Measurements from ENCODE around the gene APLP1.
"Not testable (repeated sequence)": the region's sequence is repeated elsewhere in the genome, so short reads cannot be mapped to it uniquely, and the experiment has no call there.

The APLP1 gene

GRCh38 chr19:35868172-35868822, at the start of gene APLP1:
TSS of gene APLP1 (plus strand) at chr19:35868574. CDS start at chr19:35868637, 63 bp downstream.
- H3K36me3 ChIP-seq (ENCODE audit: control insufficient read depth, insufficient read depth, low read length), result no peaks in the 10 kb centered on the region
- H3K4me1 ChIP-seq (ENCODE audit: control insufficient read depth, insufficient read depth, low read length), result peaks cover 2% of the 10 kb centered on the region; the same call in 1 of the 2 replicates
- peak within 1 kb of the TSS; percentile 54; the same call in 1 of the 2 replicates for H3K4me3 ChIP-seq (ENCODE audit: low read length)
- WGBS (ENCODE audit: insufficient coverage, insufficient read length), result no CpG with 5 or more reads among the region's 60 CpGs
- H3K27me3 ChIP-seq (ENCODE audit: control insufficient read depth, insufficient read depth, low read length), result peaks cover 3% of the 10 kb centered on the region; the same call in 1 of the 2 replicates
- no peak within 1 kb of the TSS for H3K27ac ChIP-seq (ENCODE audit: low read length)
- DNase-seq (ENCODE audit: low read depth, low spot score), result no peak
- H3K9me3 ChIP-seq (ENCODE audit: control insufficient read depth, insufficient read depth, low read length), result no peaks in the 10 kb centered on the region

- no peak for DNase-seq (ENCODE audit: low read depth, low spot score)
- H3K27me3 ChIP-seq (ENCODE audit: control insufficient read depth, insufficient read depth, low read length), result no peaks in the 10 kb centered on the region; the same call in 1 of the 2 replicates
These were observed 45.8 kb upstream of the APLP1 start for GRCh38 chr19:35822579-35822978.

GRCh38 chr19:35824150-35824549, 44.2 kb upstream of the APLP1 start:
- Histone ChIP-seq H3K4me3 (ENCODE audit: low read length) (no peak overlapping the region), H3K9me3 (ENCODE audit: control insufficient read depth, insufficient read depth, low read length) (no peaks in the 10 kb centered on the region), H3K27me3 (ENCODE audit: control insufficient read depth, insufficient read depth, low read length) (no peaks in the 10 kb centered on the region; the same call in 1 of the 2 replicates), H3K27ac (ENCODE audit: low read length) (no peak overlapping the region), H3K4me1 (ENCODE audit: control insufficient read depth, insufficient read depth, low read length) (no peaks in the 10 kb centered on the region), H3K36me3 (ENCODE audit: control insufficient read depth, insufficient read depth, low read length) (no peaks in the 10 kb centered on the region)
- no peak for DNase-seq (ENCODE audit: low read depth, low spot score)
- WGBS (ENCODE audit: insufficient coverage, insufficient read length), result no CpG with 5 or more reads among the region's 5 CpGs

More at GRCh38 chr19:35822579-35822978, 45.8 kb upstream of the APLP1 start:
- H3K36me3 ChIP-seq (ENCODE audit: control insufficient read depth, insufficient read depth, low read length), result no peaks in the 10 kb centered on the region
- H3K4me3 ChIP-seq (ENCODE audit: low read length), result no peak overlapping the region
- H3K27ac ChIP-seq (ENCODE audit: low read length), result no peak overlapping the region
- WGBS (ENCODE audit: insufficient coverage, insufficient read length), result no CpG with 5 or more reads among the region's 3 CpGs
- H3K4me1 ChIP-seq (ENCODE audit: control insufficient read depth, insufficient read depth, low read length), result no peaks in the 10 kb centered on the region
- no peaks in the 10 kb centered on the region for H3K9me3 ChIP-seq (ENCODE audit: control insufficient read depth, insufficient read depth, low read length)

- no CpG with 5 or more reads among the region's 12 CpGs for WGBS (ENCODE audit: insufficient coverage, insufficient read length)
These were observed 39.6 kb upstream of the APLP1 start for GRCh38 chr19:35828692-35829301.

GRCh38 chr19:35830986-35831385, 37.4 kb upstream of the APLP1 start:
- H3K4me3 ChIP-seq (ENCODE audit: low read length), result no peak overlapping the region
- no peak overlapping the region for H3K27ac ChIP-seq (ENCODE audit: low read length)
- no CpG with 5 or more reads among the region's 18 CpGs for WGBS (ENCODE audit: insufficient coverage, insufficient read length)
- no peaks in the 10 kb centered on the region; the same call in 1 of the 2 replicates for H3K4me1 ChIP-seq (ENCODE audit: control insufficient read depth, insufficient read depth, low read length)
- no peaks in the 10 kb centered on the region for H3K9me3 ChIP-seq (ENCODE audit: control insufficient read depth, insufficient read depth, low read length)
- H3K36me3 ChIP-seq (ENCODE audit: control insufficient read depth, insufficient read depth, low read length), result no peaks in the 10 kb centered on the region
- DNase-seq (ENCODE audit: low read depth, low spot score), result no peak
- H3K27me3 ChIP-seq (ENCODE audit: control insufficient read depth, insufficient read depth, low read length), result no peaks in the 10 kb centered on the region

More at GRCh38 chr19:35828692-35829301, 39.6 kb upstream of the APLP1 start:
- DNase-seq (ENCODE audit: low read depth, low spot score), result no peak
- Histone ChIP-seq H3K27ac (ENCODE audit: low read length) (no peak overlapping the region), H3K4me1 (ENCODE audit: control insufficient read depth, insufficient read depth, low read length) (no peaks in the 10 kb centered on the region; the same call in 1 of the 2 replicates), H3K9me3 (ENCODE audit: control insufficient read depth, insufficient read depth, low read length) (no peaks in the 10 kb centered on the region), H3K36me3 (ENCODE audit: control insufficient read depth, insufficient read depth, low read length) (no peaks in the 10 kb centered on the region), H3K27me3 (ENCODE audit: control insufficient read depth, insufficient read depth, low read length) (no peaks in the 10 kb centered on the region), H3K4me3 (ENCODE audit: low read length) (no peak overlapping the region)

- Histone ChIP-seq H3K36me3 (ENCODE audit: control insufficient read depth, insufficient read depth, low read length) (no peaks in the 10 kb centered on the region), H3K9me3 (ENCODE audit: control insufficient read depth, insufficient read depth, low read length) (no peaks in the 10 kb centered on the region), H3K27me3 (ENCODE audit: control insufficient read depth, insufficient read depth, low read length) (no peaks in the 10 kb centered on the region), H3K4me1 (ENCODE audit: control insufficient read depth, insufficient read depth, low read length) (no peaks in the 10 kb centered on the region; the same call in 1 of the 2 replicates), H3K27ac (ENCODE audit: low read length) (no peak overlapping the region), H3K4me3 (ENCODE audit: low read length) (no peak overlapping the region)
- WGBS (ENCODE audit: insufficient coverage, insufficient read length), result no CpG with 5 or more reads among the region's 4 CpGs
- DNase-seq (ENCODE audit: low read depth, low spot score), result no peak
These were observed 36.3 kb upstream of the APLP1 start for GRCh38 chr19:35832054-35832453.

GRCh38 chr19:35833972-35834371, 34.4 kb upstream of the APLP1 start:
- no peak overlapping the region for H3K4me3 ChIP-seq (ENCODE audit: low read length)
- H3K9me3 ChIP-seq (ENCODE audit: control insufficient read depth, insufficient read depth, low read length), result no peaks in the 10 kb centered on the region
- no CpG with 5 or more reads among the region's 7 CpGs for WGBS (ENCODE audit: insufficient coverage, insufficient read length)
- no peaks in the 10 kb centered on the region; the same call in 1 of the 2 replicates for H3K4me1 ChIP-seq (ENCODE audit: control insufficient read depth, insufficient read depth, low read length)
- no peaks in the 10 kb centered on the region for H3K36me3 ChIP-seq (ENCODE audit: control insufficient read depth, insufficient read depth, low read length)
- H3K27me3 ChIP-seq (ENCODE audit: control insufficient read depth, insufficient read depth, low read length), result no peaks in the 10 kb centered on the region
- H3K27ac ChIP-seq (ENCODE audit: low read length), result no peak overlapping the region
- no peak for DNase-seq (ENCODE audit: low read depth, low spot score)

GRCh38 chr19:35836096-35836495, 32.3 kb upstream of the APLP1 start:
- H3K4me3 ChIP-seq (ENCODE audit: low read length); H3K4me1 ChIP-seq (ENCODE audit: control insufficient read depth, insufficient read depth, low read length); H3K9me3 ChIP-seq (ENCODE audit: control insufficient read depth, insufficient read depth, low read length); H3K27ac ChIP-seq (ENCODE audit: low read length); DNase-seq (ENCODE audit: low read depth, low spot score); H3K36me3 ChIP-seq (ENCODE audit: control insufficient read depth, insufficient read depth, low read length); H3K27me3 ChIP-seq (ENCODE audit: control insufficient read depth, insufficient read depth, low read length): not testable (repeated sequence)
- WGBS (ENCODE audit: insufficient coverage, insufficient read length), result no CpG with 5 or more reads among the region's 11 CpGs

GRCh38 chr19:35841961-35842595, 26.3 kb upstream of the APLP1 start:
- no peak overlapping the region for H3K27ac ChIP-seq (ENCODE audit: low read length)
- H3K4me1 ChIP-seq (ENCODE audit: control insufficient read depth, insufficient read depth, low read length), result peaks cover 3% of the 10 kb centered on the region
- WGBS (ENCODE audit: insufficient coverage, insufficient read length), result no CpG with 5 or more reads among the region's 13 CpGs
- H3K27me3 ChIP-seq (ENCODE audit: control insufficient read depth, insufficient read depth, low read length), result peaks cover 13% of the 10 kb centered on the region
- DNase-seq (ENCODE audit: low read depth, low spot score), result no peak
- H3K4me3 ChIP-seq (ENCODE audit: low read length), result no peak overlapping the region
- no peaks in the 10 kb centered on the region for H3K9me3 ChIP-seq (ENCODE audit: control insufficient read depth, insufficient read depth, low read length)
- no peaks in the 10 kb centered on the region for H3K36me3 ChIP-seq (ENCODE audit: control insufficient read depth, insufficient read depth, low read length)

- 100% methylated on average over 1 of the region's 4 CpGs for WGBS (ENCODE audit: insufficient coverage, insufficient read length)
- no peak overlapping the region for H3K4me3 ChIP-seq (ENCODE audit: low read length)
- H3K27me3 ChIP-seq (ENCODE audit: control insufficient read depth, insufficient read depth, low read length), result peaks cover 13% of the 10 kb centered on the region
- no peaks in the 10 kb centered on the region for H3K9me3 ChIP-seq (ENCODE audit: control insufficient read depth, insufficient read depth, low read length)
- no peaks in the 10 kb centered on the region for H3K36me3 ChIP-seq (ENCODE audit: control insufficient read depth, insufficient read depth, low read length)
- no peak for DNase-seq (ENCODE audit: low read depth, low spot score)
- H3K4me1 ChIP-seq (ENCODE audit: control insufficient read depth, insufficient read depth, low read length), result peaks cover 3% of the 10 kb centered on the region
- no peak overlapping the region for H3K27ac ChIP-seq (ENCODE audit: low read length)
These were observed 25.6 kb upstream of the APLP1 start for GRCh38 chr19:35842666-35843272.

All from iPS DF 6.9 (cell line).